Smooth muscle cell (in vitro differentiated cells): ENCODE results near the gene IGSF21. TPM values are rescaled to one million over a fixed set of nuclear protein-coding genes. Genes with fewer than 3 reads are reported as not detected.

Source experiments
- DNase-seq: peaks from one replicate; lab custom pipeline; 2025; ENCODE audit not compliant: unreplicated experiment; lab: John Stamatoyannopoulos, UW
- H2AFZ ChIP-seq: fragments of 200-600 bp; sonication (generic); 2 replicates; pipeline ENCODE4 v1.6.0; 2016; ENCODE audit warnings: antibody characterized with exemption, low read depth, mild to moderate bottlenecking
- H3F3A ChIP-seq: fragments of 200-600 bp; sonication (generic); 2 replicates; pipeline ENCODE4 v1.6.0; 2017; ENCODE audit warnings: antibody characterized with exemption, low read depth
- H3K27ac ChIP-seq: fragments of 200-600 bp; sonication (generic); 2 replicates; pipeline ENCODE4 v1.5.1; 2016; ENCODE audit warnings: low read depth, mild to moderate bottlenecking
- H3K27me3 ChIP-seq: fragments of 200-600 bp; sonication (generic); 2 replicates; pipeline ENCODE4 v1.6.1; 2016; ENCODE audit warnings: low read depth, mild to moderate bottlenecking
- H3K36me3 ChIP-seq: fragments of 200-600 bp; sonication (generic); 2 replicates; pipeline ENCODE4 v1.5.1; 2016; ENCODE audit warnings: low read depth
- H3K4me1 ChIP-seq: fragments of 200-600 bp; sonication (generic); 2 replicates; pipeline ENCODE4 v1.5.1; 2016; ENCODE audit warnings: low read depth
- H3K4me2 ChIP-seq: fragments of 200-600 bp; sonication (generic); 2 replicates; pipeline ENCODE4 v1.6.0; 2016; ENCODE audit warnings: mild to moderate bottlenecking
- H3K4me3 ChIP-seq: fragments of 200-600 bp; sonication (generic); 2 replicates; pipeline ENCODE4 v1.5.1; 2016; ENCODE audit warnings: mild to moderate bottlenecking
- H3K79me2 ChIP-seq: fragments of 200-600 bp; sonication (generic); 2 replicates; pipeline ENCODE4 v1.6.0; 2016; ENCODE audit warnings: low read depth, mild to moderate bottlenecking
- H3K9ac ChIP-seq: fragments of 200-600 bp; sonication (generic); 2 replicates; pipeline ENCODE4 v1.6.0; 2016; ENCODE audit warnings: low read depth
- H3K9me3 ChIP-seq: fragments of 200-600 bp; sonication (generic); replicated peaks from 2 replicates; pipeline ENCODE4 v1.5.1; 2016; ENCODE audit warnings: low read depth
- H4K20me1 ChIP-seq: fragments of 200-600 bp; sonication (generic); 2 replicates; pipeline ENCODE4 v1.6.0; 2016; ENCODE audit warnings: low read depth
- WGBS: methylation state at CpG from one replicate; pipeline ENCODE4 v1.1.7; 2016; ENCODE audit warnings: low lambda C conversion rate; 5-methylcytosine and 5-hydroxymethylcytosine counted together
- polyA plus RNA-seq: library from polyadenylated mRNA; unstranded; fragments of >200 nt; fragmentation: Nextera tagmentation; extraction: Ambion mirVana; gene quantifications from 2 replicates; pipeline ENCODE4 v1.2.1, GENCODE V29; 2016
- total RNA-seq: library from RNA; depleted of rRNA; stranded (reverse); fragments of >200 nt; gene quantifications from 2 replicates; pipeline ENCODE4 v1.2.3, GENCODE V29; 2014
- TF ChIP-seq, protein P1 (sequence below): fragments of 200-600 bp; sonication (generic); IDR thresholded peaks from 2 replicates; pipeline ENCODE4 v1.5.1; 2017; ENCODE audit warnings: borderline replicate concordance, mild to moderate bottlenecking, antibody characterized with exemption; ENCODE audit not compliant: insufficient read depth, poor library complexity, severe bottlenecking

The IGSF21 gene
- total and polyA plus RNA-seq, 2 experiments from 2014 or later: not detected

DNA sequence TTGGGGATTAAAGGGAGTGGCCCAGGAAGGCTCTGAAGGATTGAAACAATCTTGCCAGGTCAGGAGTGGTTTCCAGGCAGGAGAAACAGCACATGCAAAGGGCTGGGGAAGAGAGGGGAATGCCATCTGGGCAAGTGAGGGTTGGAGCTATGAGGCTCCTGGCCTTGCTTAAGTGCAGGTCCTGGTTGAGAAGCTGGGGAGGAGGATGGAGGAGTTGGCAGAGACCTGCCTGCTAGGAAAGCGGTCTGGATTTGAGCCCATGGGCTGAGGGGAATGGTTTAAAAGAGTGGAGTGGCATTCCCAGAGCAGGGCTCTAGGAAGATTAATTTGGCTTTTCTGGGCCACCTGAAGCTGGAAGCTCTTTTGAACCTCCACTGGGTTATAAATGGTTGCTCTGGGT lies 9.2 kb downstream of the IGSF21 start:
- WGBS: 94% methylated on average over 1 of the region's 1 CpG
- Histone ChIP-seq H3K4me3 (no peak overlapping the region), H3K9ac (no peak overlapping the region), H3K9me3 (no peaks in the 10 kb centered on the region), H4K20me1 (no peaks in the 10 kb centered on the region), H3F3A (no peaks in the 10 kb centered on the region), H3K27ac (no peak overlapping the region), H3K36me3 (no peaks in the 10 kb centered on the region), H2AFZ (no peak overlapping the region), H3K79me2 (no peaks in the 10 kb centered on the region), H3K4me2 (no peak overlapping the region), H3K4me1 (no peaks in the 10 kb centered on the region), H3K27me3 (peaks cover 93% of the 10 kb centered on the region)
- no peak for DNase-seq
- TF ChIP-seq, protein P1, sequence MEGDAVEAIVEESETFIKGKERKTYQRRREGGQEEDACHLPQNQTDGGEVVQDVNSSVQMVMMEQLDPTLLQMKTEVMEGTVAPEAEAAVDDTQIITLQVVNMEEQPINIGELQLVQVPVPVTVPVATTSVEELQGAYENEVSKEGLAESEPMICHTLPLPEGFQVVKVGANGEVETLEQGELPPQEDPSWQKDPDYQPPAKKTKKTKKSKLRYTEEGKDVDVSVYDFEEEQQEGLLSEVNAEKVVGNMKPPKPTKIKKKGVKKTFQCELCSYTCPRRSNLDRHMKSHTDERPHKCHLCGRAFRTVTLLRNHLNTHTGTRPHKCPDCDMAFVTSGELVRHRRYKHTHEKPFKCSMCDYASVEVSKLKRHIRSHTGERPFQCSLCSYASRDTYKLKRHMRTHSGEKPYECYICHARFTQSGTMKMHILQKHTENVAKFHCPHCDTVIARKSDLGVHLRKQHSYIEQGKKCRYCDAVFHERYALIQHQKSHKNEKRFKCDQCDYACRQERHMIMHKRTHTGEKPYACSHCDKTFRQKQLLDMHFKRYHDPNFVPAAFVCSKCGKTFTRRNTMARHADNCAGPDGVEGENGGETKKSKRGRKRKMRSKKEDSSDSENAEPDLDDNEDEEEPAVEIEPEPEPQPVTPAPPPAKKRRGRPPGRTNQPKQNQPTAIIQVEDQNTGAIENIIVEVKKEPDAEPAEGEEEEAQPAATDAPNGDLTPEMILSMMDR: no peak

DNA sequence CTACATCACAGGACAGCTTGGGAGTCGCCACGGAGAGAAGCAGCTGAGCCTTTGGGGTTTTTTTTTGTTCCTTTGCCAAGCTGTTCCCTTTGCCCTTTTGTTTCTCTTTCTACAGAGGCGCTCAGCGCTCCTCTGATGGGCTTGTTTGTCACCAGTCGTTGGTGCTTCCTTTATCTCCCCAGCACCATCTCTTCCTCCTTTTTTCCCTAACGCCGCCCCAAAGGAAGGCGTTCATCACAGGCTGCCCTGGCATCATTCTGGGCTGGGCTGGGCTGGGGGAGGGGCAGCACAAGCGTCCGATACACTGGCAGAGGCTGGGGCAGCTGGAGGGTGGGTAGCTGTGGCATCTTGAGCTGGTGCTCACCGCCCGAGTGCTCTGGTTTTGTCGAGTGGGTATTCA lies 10.5 kb downstream of the IGSF21 start:
- DNase-seq: no peak
- no peaks in the 10 kb centered on the region for H3F3A ChIP-seq
- no peak overlapping the region for H3K27ac ChIP-seq
- no peaks in the 10 kb centered on the region for H3K36me3 ChIP-seq
- no peak overlapping the region for H3K9ac ChIP-seq
- H3K4me1 ChIP-seq: no peaks in the 10 kb centered on the region
- H2AFZ ChIP-seq: no peak overlapping the region
- no peak overlapping the region for H3K4me3 ChIP-seq
- 84% methylated on average over 13 of the region's 13 CpGs for WGBS
- no peak overlapping the region for H3K4me2 ChIP-seq
- no peaks in the 10 kb centered on the region for H3K9me3 ChIP-seq
- no peaks in the 10 kb centered on the region for H3K79me2 ChIP-seq
- TF ChIP-seq, protein P1: no peak
- H3K27me3 ChIP-seq: peaks cover 80% of the 10 kb centered on the region
- no peaks in the 10 kb centered on the region for H4K20me1 ChIP-seq

DNA sequence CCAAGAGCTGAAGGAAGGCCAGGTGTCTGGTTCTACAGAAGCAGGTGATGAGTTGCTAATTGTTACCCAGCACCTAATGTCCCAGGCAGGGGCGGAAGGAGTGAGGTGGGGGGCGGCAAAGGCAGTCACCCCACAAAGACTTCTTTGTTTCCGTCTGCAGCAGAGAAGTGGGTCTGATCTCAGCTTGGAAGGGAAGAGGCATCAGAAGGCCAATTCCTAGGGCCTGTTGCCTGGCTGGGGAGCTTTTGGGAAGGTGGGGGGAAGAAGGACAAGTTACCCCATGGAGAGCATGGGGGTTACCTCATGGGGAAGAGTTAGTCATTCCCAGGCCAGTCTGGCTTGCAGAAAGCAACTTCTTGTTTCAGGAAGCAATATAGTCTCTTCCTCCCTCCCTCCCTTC lies 10.9 kb downstream of the IGSF21 start:
- 68% methylated on average over 3 of the region's 3 CpGs for WGBS
- Histone ChIP-seq H3K79me2 (no peaks in the 10 kb centered on the region), H3K4me2 (no peak overlapping the region), H3K27ac (no peak overlapping the region), H3K27me3 (peaks cover 78% of the 10 kb centered on the region), H2AFZ (no peak overlapping the region), H3K9ac (no peak overlapping the region), H4K20me1 (no peaks in the 10 kb centered on the region), H3F3A (no peaks in the 10 kb centered on the region), H3K4me1 (no peaks in the 10 kb centered on the region), H3K4me3 (no peak overlapping the region), H3K36me3 (no peaks in the 10 kb centered on the region), H3K9me3 (no peaks in the 10 kb centered on the region)
- TF ChIP-seq, protein P1: no peak
- DNase-seq: no peak

DNA sequence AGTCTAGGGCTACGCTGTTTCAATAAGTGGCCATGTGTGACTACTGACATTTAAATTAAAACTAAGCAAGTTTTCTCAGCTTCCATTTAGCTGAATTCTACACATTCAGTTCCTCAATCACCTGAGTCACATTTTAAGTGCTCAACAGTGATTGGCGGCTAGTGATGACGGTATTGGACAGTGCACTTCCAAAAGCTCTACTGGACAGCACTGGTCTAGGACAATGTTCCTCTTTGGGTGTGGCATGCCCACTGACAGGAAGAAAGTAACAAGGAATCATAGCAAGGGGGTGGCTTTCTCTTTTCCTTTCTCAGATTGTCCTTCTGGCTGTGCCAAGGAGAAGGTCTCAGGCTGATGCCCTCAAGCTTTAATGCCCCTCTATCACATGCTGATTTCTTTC lies 11.7 kb downstream of the IGSF21 start:
- no peaks in the 10 kb centered on the region for H3F3A ChIP-seq
- H3K9ac ChIP-seq: no peak overlapping the region
- DNase-seq: no peak
- H3K27me3 ChIP-seq: peaks cover 74% of the 10 kb centered on the region
- TF ChIP-seq, protein P1: no peak
- no peak overlapping the region for H3K4me2 ChIP-seq
- no peak overlapping the region for H3K4me3 ChIP-seq
- H3K9me3 ChIP-seq: no peaks in the 10 kb centered on the region
- H2AFZ ChIP-seq: no peak overlapping the region
- WGBS: 97% methylated on average over 3 of the region's 3 CpGs
- H3K27ac ChIP-seq: no peak overlapping the region
- no peaks in the 10 kb centered on the region for H3K4me1 ChIP-seq
- H4K20me1 ChIP-seq: no peaks in the 10 kb centered on the region
- H3K36me3 ChIP-seq: no peaks in the 10 kb centered on the region
- no peaks in the 10 kb centered on the region for H3K79me2 ChIP-seq
